GM10248 (cell line): ENCODE measurements around the gene PHLDA1.

Experiments
- CTCF ChIA-PET: fragments of 300-600 bp; sonication (Branson Sonifier 250); formaldehyde crosslinking; extraction: SDS; loops from one replicate; lab custom pipeline; 2021; ENCODE audit warnings: antibody characterized with exemption; lab: Yijun Ruan, JAX
- POLR2A ChIA-PET: fragments of 350-650 bp; sonication (Branson Sonifier 250); formaldehyde crosslinking; extraction: SDS; loops from one replicate; lab custom pipeline; 2020; ENCODE audit warnings: antibody characterized with exemption; lab: Yijun Ruan, JAX
- DNase-seq: peaks from one replicate; pipeline ENCODE4 v3.0.0; 2012; ENCODE audit errors: extremely low spot score
- CTCF ChIP-seq: IDR thresholded peaks from 2 replicates; pipeline ENCODE4 v1.5.1; 2012; ENCODE audit warnings: mild to moderate bottlenecking, low read depth; ENCODE audit errors: extremely low read depth, missing control alignments, control extremely low read depth

Gene PHLDA1

DNA sequence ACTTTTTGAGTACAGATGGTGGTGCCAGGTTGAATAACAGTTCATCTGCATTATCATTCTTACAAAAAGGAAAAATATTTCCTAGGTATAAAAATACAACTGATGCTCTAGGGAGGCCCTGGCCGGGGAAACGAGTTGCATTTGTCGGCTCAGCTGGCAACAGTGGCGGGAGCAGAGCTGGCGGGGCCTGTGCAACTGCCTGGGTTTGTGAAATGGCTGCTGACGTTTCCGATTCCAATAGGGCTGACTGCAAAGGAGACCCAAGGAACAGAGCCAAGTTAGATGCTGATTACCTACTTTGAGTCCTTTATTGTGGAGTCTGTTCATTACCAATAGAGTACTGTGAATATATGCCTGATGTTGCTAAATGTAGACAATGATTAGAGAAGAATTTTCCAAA is 25.8 kb upstream of the PHLDA1 start:
- ChIA-PET CTCF (interaction anchor here (0.7 to 1.1 kb wide), 2 partner anchors 9 to 18 kb away, joined by 3 read pairs; no protein-coding TSS in a partner anchor), POLR2A (no interaction called here)
- DNase-seq: no peak
- TF ChIP-seq CTCF: no peak

DNA sequence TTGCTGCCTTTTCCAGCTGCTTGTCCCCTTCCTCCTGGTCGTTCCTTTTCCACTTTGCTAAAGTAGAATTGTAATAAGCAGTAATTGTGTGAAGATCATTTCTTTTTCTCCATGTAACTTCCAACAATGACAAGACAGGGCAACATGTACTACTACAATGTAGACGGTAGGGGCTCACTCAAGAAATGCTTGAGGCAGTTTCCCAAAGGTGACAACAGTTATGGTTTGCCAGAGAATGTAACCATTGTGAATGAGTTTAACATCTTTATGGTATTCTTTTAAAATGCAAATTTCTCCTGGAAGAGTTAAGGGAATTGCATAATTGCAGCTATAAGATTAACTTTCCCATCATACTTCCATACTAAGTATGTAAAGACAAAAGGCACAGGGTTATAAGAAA is 23.8 kb upstream of the PHLDA1 start:
- CTCF ChIA-PET: interaction anchor here (0.8 to 2.2 kb wide), 3 partner anchors 18 to 59 kb away, joined by 3 to 9 read pairs (median 3); partner anchors contain the start of gene PHLDA1

GRCh38 chr12:76049575-76050251 is 18.1 kb upstream of the PHLDA1 start:
- TF ChIP-seq CTCF: no peak
- ChIA-PET CTCF (interaction anchor here (1.5 to 3.5 kb wide), 3 partner anchors 9 to 523 kb away, joined by 3 to 24 read pairs (median 9); no protein-coding TSS in a partner anchor), POLR2A (no interaction called here)
- DNase-seq: no peak

More for the DNA sequence above, 23.8 kb upstream of the PHLDA1 start:
- no peak for TF ChIP-seq CTCF
- DNase-seq: no peak
- POLR2A ChIA-PET: no interaction called here

GRCh38 chr12:76047742-76048141 is 16.2 kb upstream of the PHLDA1 start:
- CTCF ChIA-PET: interaction anchor here (0.6 to 3.5 kb wide), 9 partner anchors 9 to 561 kb away, joined by 3 to 24 read pairs (median 3); no protein-coding TSS in a partner anchor
- no peak for DNase-seq
- POLR2A ChIA-PET: interaction anchor here (0.8 to 1.3 kb wide), 2 partner anchors 16 kb away, joined by 4 to 5 read pairs; partner anchors contain the start of gene PHLDA1
- TF ChIP-seq CTCF: no peak

DNA sequence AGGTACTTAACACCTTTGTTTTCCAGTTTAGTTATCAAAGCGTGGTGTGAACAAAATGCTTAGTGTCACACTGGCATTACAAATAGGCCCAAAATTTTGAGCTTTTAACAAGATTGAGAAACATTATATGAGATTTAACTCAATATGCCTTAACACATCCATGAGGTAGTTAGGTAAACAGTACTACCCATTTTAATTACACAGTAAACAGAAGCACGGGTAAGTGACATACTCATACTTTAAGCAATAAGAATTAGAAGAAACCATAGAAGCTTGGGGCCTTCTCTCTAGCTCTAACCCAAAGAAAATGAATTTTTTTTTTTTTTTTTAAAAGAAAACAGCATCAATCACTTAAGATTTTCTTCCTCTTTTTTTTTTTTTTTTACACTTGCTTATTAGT is 15.5 kb upstream of the PHLDA1 start:
- no peak for DNase-seq
- POLR2A ChIA-PET: interaction anchor here (1.3 kb wide), 1 partner anchor 15 kb away, joined by 5 read pairs; the partner anchor contains the start of gene PHLDA1
- no peak for TF ChIP-seq CTCF
- CTCF ChIA-PET: interaction anchor here (0.6 to 1.9 kb wide), 7 partner anchors 10 to 536 kb away, joined by 3 to 6 read pairs (median 3); partner anchors contain the start of gene KRR1

DNA sequence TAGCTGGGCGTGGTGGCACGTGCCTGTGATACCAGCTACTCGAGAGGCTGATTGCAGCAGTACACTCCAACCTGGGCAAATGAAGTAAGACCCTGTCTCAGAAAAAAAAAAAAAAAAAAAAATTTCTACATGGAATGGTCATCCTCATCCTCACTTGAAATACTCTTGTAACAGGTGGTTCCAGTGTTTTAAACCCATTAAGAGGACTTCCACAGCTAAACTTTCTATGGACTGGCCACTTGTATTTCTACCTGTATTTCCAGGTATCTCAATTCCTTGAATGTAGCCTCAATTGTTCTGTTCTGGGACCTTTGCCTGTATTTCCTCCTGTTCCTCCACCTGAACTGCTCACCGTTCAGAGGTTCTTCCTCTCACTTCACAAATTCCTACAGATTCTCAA is 11.8 kb upstream of the PHLDA1 start:
- DNase-seq: no peak
- ChIA-PET POLR2A (interaction anchor here (0.7 kb wide), 1 partner anchor 307 kb away, joined by 5 read pairs; no protein-coding TSS in a partner anchor), CTCF (interaction anchor here (1.0 to 2.7 kb wide), 2 partner anchors 11 to 515 kb away, joined by 6 to 7 read pairs; partner anchors contain the start of gene PHLDA1)
- TF ChIP-seq CTCF: no peak
